A549 treated with AZD2906 at 1 μM for 4 hours (cell line): ENCODE results near the gene AQP1. TPM values are rescaled to one million over a fixed set of nuclear protein-coding genes. Genes with fewer than 3 reads are reported as not detected.

Source experiments
- total RNA-seq: library from RNA; stranded (reverse); fragments of 200-300 nt; extraction: Qiagen RNA extraction; gene quantifications from 5 replicates; pipeline ENCODE4 v1.2.3, GENCODE V29; 2022

AQP1 gene
- total RNA-seq = 0.33 to 0.53 TPM (median 0.45 TPM) in 5 replicates

GRCh38 chr7:30911561-30911969, at the start of gene AQP1:
TSS of gene AQP1 (plus strand) at chr7:30911853. CDS start at chr7:30911910, 57 bp downstream.

GRCh38 chr7:30963842-30964241, 52.2 kb downstream of the AQP1 start, which contains the start of gene GHRHR:
TSS of gene GHRHR (plus strand) at chr7:30963953. CDS start at chr7:30964069, 116 bp downstream.

Other genes with a start within 250 kb of the AQP1 start
- gene CRHR2, start 229.4 kb upstream of the AQP1 start, total RNA-seq = 0.02 to 0.08 TPM in 2 of 5 replicates, not detected in the others
- gene INMT, start 159.7 kb upstream of the AQP1 start, total RNA-seq = 0.03 TPM in 1 of 5 replicates, not detected in the others
- 2.3 to 2.4 TPM (median 2.3 TPM) in 5 replicates for gene MINDY4, start 140.4 kb upstream of the AQP1 start, total RNA-seq
- 0.10 TPM in 1 of 5 replicates, not detected in the others for gene GHRHR, start 52.1 kb downstream of the AQP1 start, total RNA-seq
- 0.03 to 0.07 TPM (median 0.03 TPM) in 4 of 5 replicates, not detected in the other for gene ADCYAP1R1, start 140.5 kb downstream of the AQP1 start, total RNA-seq